ENCODE measurements around the gene CHIA.
A peak's percentile ranks its signal among the peaks of the same experiment; 100 is the strongest.

CHIA gene

DNA sequence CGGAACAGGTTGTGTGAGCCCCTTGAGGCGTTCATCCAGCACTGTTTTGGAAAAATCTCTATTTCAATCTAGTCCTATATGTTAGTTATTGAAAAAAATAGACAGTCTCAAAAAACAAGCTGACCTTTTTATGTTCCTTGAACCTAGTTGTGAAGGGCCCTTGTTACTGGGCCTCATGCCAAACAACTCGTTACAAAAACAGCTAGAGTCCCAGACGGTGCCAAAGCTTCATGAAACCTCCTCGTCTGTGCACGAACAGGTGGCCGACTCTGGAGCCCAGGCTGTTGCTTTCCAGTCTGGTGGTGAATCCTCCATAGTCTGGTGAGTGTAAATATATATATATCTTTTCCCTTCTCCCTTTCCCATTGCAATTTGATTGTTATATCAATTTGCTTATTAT, at the start of gene CHIA:
TSS of gene CHIA (plus strand) at position 222 of the 400 bp plus-strand sequence. CDS start 19,617 bp downstream, outside the sequence.
- DNase-seq (ENCODE audit: low read depth): no peak

DNA sequence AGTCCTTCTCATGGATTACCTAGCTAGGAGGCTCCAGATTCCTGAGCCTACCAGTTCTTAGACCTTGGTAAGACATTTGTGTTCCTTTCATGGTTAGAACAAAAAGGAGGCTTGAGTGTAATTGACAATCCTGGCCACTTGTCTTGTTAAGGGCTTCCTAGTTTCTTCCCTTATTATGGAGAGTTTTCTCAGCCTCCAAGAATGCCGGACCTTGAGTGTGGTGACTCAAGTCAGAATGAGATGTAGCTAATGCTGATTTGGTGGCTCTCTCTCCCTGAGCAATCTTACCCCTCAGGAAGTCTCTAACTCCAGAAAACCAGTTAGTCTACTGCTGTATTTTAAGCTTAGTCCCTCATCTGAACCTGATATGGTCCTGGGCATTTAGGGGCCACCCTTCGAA, 48.9 kb upstream of the CHIA start:
- no peak for DNase-seq (ENCODE audit: low read depth)

DNA sequence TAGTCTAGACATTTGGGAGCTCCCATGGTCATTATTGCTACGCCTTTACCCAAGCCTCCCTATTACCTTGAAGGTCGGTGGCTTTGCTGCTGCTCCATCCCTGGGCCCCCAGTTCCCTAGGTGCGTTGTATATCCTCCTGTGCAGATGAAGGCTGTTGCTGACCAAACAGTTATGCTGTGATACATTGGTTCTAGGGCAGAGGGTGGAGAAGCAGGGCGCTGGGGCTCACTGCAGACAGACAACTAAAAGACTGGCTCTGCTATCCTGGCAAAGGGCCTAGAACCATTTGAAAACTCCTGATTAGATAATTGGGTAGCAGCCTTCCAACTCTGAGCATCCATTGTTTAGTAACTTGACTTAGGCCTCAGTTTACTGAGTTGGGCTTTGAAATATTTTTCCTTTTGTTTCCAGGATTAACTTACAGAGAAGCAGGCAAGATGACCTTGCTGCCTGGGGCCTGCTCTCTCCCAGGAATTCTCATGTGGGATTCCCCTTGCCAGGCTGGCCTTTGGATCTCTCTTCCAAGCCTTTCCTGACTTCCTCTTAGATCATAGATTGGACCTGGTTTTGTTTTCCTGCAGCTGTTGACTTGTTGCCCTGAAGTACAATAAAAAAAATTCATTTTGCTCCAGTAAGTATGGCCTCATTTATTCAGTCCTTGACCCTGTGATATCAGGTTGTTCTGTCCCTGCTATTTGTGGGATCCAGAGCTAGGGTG, 47.7 kb upstream of the CHIA start:
- DNase-seq (ENCODE audit: low read depth): no peak

DNA sequence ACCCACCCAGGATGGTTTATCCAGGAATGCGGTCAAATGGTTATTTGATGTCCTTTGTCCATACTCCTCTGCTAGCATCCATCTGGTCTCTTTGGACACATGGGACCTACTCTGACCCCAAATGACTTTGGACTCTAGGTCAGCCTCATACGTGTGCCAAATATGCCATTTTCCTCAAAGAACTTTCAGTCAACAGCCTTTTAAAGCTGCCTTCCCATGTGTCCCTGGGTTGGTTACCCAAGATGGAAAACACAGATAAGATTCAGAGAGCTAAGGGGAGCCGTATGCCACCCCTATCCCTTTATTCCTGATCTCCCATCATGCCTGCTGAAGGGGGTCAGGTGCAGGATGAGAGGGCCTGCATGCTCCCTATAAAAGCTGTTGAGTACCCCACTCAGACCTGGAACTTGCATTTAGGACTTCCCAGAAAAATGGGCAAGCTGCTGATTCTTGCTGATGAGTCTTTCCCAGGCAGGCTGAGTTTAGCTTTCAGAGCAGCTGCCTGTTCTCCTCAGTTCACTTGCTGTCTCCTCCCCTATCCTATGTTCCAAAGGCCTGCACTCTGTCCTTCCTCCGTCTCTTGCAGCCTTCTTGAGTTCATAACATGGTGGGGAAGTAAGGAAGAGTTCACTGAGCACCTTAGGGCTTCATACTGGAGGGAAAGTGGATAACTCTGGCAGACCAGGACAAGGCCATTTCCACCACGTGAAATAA, 43.4 kb upstream of the CHIA start:
- no peak for DNase-seq (ENCODE audit: low read depth)

DNA sequence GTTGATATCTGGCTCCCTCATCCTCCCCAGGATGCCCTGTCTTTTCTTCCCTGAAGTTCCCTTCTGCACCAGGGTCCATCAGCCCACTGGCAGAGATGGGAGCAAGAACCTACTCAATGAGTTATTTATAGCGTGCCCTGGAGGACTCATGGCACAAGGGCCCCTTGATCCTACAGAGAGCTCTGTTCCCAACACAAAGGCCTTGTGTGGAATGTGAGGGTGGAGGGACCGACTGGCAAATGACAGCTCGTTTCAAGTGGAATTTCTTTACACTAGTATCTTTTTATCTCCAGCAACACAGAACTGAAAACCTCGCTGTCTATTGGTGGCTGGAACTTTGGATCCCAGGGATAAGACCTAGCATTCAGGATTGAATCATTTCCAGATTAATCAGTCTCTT, 40.7 kb upstream of the CHIA start:
- no peak for DNase-seq (ENCODE audit: low read depth)

DNA sequence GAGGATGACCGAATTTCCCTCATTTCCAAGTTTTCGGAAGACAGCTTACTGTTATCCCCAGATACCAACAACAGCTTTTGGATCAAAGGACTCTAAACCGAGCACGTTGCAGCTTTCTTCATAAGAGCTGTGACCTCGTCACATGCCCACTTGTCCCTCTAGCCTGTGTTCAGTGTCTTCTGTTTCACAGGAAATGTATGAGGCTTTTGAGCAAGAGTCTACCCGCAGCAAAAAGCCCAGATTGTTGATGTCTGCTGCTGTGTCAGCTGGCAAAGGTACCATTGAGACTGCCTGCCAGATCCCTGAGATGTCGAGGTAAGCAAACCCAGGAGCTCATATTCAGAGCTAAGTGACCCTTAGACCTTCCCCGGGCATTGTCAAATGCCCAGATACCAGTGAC, 39.1 kb upstream of the CHIA start:
- no peak for DNase-seq (ENCODE audit: low read depth)

DNA sequence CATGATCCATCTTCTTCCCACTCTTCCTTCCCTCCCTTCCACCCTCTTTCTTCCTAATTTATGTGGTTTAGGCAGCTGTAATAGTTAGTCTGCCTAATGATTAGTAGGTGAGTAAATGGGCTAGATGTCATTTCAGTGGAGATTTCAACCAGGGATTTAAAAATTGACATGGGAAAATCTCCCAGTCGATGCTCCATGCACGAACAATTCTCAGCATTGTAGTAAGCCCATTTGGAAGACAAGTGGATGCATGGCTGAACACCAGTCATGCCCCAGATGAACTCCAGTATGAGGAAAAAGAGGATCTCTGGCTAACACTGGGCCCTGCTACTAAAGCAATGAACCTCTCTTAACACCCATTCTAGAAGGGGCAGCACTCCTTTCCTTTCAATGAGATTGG, 37.9 kb upstream of the CHIA start:
- DNase-seq (ENCODE audit: low read depth): no peak

DNA sequence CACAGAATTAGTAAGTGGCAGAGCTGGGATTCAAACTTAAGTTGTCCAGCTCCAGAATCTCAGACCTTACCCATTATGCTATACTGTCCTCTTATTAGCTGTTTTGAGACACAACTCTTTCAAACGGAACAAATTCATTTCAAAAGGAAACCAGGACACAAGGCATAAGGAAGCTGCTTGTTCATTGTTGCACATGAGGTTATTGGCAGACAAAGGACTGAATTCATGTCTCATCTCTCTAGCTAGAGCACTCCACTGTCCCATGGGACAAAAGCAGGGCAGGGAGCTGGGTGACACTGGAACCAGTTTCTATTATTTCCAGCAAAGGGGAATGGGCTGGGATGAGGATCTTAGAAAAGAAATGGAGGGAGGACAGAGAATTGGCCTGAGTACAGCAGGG, 36.8 kb upstream of the CHIA start:
- DNase-seq (ENCODE audit: low read depth): no peak

DNA sequence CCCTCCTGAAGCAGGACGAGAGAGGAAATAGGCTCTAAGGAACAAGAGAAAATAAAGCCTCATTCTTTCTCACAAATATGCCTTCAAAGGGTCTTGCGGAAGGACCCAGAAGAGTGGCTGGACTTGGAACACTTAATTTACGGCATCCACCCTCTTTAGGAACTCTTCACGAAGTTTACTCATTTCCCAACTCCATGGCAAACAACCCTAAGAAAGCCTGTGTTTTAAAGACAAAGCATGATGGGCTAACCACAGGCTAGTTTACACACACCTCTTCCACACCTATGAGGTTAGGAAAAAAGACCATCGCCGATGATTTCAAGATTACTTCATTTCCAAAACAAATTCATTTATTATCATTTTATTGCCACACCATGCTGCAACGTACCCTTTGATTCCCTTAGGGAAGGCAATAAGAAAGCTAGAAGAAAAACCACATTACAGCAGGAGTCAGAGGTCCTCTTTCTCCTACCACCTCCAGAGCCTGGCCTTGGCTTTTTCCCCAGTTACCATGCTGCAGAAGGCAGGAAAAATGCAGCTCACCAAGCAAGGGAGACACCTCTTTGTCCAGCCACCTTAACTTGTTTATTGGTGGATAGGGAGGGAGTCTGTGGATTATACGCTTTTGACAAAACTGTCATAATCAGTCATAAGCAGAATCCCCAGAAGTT, 33.5 kb upstream of the CHIA start:
- DNase-seq (ENCODE audit: low read depth): no peak

DNA sequence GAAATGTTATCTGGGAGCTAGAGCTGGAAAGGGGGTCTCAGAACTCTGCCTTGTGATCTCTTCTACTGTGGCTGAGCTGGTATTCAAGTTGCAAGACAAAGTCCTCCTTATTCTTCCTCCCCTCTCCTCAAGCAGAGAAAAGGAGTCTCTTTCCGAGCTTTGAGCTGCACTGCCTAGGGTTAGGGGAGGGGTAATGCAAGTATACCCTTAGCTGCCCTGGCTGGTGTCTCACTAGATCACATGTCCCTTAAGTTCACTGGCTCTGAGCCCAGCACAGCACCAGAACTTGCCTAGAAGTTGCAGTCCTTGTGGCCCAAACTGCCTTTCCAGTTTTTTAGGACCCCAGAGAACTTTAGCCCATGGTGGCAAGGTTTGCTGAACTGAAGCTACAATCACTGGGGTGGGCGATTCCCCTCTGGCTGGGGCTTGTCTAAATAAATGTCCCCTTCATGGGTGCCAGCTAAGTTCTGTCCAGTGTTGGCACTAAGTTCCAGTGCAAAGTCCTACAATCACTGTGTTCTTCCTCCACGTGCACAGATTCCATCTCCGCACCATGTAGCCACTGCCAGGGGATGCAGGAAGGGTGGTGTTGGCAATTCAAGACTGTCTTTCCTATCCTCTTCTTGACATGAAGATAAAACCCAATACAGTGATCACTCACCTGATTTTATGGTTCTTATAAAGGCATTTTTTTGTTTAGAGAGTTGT, 22.7 kb upstream of the CHIA start:
- DNase-seq (ENCODE audit: low read depth): no peak

DNA sequence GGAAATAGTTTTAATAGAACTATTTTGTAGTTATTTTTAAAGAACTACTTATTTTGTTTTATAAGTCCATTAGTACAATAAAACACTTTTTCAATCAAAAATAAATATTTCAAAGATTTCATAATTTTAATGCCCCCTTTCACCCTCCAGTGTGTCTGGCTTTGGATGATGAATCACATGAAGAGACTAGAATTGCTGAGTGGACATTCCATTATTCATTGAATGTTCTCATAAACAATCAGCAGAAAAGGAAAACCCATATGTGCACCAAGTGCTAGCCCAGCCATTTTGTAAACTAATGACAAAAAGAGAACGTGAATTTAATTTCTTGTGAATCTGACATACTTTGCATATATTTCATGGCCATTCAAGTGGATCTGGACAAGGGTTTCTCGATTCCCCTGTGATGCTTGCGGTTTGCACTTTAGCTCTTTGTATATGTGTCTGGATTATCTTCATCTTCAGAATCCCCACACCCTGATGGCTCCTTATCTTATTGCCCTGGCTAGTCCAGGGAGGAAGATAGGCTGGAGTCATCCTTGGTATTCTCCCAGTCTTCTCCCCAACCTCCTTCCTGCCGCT, 20.7 kb upstream of the CHIA start:
- DNase-seq (ENCODE audit: low read depth): no peak

DNA sequence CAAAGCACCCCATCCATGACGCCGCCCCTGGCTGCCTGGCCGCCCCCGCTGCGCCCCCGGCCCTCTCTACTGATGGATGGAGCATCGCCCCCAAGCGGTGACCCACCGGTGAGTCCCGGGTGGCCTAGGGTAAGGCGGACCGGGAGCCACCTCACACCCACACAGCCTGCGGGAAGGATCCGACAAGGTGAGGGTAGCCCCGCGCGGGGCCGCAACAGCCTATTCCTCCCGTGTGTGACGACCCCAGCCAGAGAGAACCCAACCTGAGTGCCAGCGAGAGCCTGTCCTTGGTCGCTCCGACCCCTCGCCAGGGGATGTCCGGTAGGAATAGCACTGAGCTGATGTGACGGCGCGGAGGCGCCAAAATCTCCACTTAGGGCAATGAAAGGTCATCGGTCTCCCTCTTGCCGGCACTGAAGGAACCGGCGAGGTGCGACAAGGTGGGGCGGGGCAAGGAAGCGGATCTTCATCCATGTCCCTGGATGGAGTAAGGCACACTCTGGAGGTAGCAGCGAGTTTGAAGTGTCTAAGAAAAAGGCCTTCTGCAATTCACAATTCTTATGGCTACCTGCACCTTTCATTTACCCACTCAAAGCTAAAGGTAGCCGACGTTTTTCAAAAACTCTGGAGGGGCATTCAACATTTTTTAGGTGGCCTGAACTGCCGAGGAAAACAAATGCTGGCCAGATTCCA, 19.7 kb upstream of the CHIA start:
- no peak for DNase-seq (ENCODE audit: low read depth)

DNA sequence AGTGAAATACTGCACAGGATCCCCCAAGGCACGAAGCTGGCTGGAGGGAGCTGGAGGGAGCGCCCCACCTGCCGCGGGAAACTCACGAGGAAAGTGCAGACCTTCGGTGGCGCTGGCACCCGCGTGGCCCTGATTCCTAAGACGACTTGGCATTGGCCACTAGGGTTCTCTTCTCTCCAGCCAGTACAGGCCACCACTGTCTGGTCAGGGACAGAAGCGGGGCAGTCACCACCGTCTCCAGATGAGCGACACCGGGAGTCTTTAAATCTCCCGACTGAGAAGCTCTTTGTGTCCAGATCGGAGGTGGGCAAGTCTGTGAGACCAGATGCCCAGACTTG, 19.2 kb upstream of the CHIA start:
- DNase-seq (ENCODE audit: low read depth): no peak

DNA sequence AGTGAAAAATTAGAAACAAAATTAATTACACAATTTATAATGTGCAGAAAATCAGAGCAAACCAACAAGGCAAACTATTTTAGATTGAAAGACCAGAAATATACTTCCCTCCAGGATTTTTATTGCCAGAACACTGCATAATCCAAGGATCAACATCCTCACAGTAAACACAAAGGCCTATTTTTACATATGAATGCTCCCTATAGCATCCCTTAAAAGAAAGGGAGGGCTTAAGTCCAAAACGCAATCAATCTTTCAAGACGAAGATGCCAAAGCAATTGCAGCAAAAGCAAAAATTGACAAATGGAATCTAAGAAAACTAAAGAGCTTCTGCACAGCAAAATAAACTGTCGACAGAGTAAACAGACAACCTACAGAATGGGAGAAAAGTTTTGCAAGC, 18.6 kb upstream of the CHIA start:
- no peak for DNase-seq (ENCODE audit: low read depth)

DNA sequence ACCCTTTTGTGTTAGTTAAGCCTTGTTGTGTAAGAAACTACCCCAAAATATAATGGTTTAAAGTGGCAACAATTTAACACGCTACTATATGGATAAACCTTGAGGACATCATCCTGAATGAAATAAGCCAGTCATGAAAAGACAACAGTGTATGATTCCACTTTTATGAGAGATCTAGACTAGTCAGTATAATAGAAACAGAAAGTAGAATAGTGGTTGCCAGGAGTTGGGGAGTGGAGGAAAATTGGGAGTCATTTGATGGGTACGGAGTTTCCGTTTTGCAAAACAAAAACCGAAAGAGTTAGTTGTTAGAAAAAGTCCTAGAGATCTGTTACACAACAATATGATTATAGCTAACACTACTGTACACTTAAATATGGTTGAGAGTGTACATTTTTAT, 16.0 kb upstream of the CHIA start:
- DNase-seq (ENCODE audit: low read depth): no peak

DNA sequence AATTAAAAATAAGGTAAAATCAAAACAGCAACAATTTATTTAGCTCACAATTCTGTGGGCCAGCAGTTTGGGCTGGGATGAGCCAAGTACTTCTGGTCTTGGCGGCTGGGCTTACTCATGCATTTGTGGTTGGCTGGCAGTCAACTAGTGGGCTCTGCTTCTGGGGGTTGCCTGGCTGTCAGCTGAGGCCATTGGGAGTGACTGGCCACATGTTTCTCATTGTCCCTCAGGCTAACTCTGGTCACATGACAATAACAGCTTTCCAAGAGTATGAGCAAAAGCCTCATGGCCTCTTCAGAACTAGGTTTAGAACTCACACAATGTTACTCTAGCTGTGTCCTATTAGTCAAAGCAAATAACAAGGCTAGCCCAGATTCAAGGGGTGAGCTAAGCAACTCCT, 15.6 kb upstream of the CHIA start:
- DNase-seq (ENCODE audit: low read depth): peak; percentile 71

DNA sequence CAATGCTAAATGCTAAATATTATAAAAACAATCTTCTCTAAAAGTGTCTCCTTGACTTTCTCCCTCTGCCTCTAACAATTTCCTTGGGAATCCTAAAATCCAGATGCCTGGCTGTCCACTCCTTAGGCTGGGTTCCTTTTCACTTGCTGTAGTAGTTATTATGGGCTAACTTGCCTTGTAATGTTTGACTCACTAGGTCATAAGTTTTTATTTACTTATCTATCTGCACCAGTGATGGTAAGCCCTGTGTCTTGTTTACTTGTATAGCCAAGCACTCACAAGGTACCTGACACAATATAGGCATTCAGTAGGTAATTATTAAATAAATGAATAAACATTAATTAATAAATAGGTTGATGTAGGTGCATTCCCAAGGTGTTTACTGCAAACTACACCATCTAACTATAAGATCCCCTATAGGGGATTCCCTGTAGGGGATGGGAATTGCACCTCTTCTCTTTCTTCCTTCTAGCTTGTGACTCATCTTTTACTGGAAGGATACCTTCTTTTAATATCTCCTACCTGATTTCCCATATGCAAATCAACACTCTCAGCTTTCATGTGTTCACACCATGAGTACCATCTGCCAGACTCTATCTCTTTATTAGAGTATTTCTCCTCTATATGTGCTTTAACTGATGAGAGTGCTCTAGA, 14.7 kb upstream of the CHIA start:
- no peak for DNase-seq (ENCODE audit: low read depth)

DNA sequence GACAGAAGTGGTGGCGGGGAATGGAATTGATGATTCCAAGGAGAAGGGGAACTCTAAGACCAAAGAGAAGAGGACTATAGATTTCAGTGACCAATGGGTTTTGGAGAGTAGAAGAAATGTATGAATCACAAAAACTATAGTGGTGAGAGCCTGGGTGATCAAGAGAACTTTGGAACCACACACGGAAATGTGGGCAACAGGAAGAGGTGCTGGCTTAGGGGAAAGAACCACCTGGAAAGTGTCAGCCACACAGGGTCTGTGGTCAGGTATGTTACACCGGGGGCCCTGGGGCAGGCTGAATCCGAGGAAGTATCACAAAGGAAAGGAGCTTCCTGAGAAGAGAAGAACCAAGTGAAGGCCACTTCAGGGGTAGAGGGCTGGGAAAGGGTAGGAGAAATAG, 11.5 kb upstream of the CHIA start:
- DNase-seq (ENCODE audit: low read depth): no peak

DNA sequence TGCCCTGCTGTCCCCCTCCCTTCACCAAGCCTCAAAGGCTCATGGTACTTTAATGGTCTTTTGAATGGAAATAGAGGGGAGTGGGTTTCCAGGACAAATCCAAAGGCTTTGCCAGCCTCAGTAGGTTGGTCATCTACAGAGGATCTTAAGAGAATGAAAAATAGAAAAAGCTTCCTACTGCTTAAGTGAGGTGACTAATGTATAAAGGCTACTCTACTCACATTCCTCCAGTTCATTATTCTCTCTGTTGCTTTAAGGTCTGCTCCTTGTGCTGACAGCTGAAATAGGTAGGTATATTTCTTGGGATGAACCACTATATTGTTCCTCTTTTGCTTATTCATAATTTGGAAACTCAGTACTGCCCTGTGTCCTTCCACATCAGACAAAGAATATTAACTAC, 10.4 kb upstream of the CHIA start:
- no peak for DNase-seq (ENCODE audit: low read depth)

DNA sequence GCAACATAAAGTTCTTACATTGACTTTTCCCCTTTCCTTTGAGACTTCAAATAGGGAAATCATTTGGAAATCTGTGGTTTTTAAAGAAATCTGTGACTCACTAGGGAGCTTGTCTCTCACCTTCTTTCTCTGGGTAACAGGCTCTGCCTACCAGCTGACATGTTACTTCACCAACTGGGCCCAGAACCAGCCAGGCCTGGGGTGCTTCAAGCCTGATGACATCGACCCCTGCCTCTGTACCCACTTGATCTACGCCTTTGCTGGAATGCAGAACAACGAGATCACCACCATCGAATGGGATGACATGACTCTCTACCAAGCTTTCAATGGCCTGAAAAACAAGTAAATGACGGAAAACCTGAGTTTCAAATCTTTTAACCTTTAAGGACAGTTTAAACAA, 9.2 kb upstream of the CHIA start:
- no peak for DNase-seq (ENCODE audit: low read depth)

DNA sequence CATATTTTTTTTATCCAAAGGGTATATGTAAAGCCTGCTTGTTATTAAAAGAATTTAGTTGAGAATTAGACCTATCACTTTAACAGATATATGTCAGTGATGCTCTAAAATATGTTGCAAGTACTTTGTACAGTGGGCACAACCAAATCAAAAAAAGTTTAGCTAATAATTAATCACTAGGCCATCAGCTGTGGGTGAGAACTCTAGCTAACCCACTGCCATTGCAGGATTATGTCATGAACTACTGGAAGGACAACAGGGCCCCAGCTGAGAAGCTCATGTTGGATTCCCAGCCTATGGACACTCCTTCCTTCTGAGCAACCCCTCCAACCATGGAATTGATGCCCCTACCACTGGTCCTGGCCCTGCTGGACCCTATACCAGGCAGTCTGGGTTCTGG, 6.8 kb upstream of the CHIA start:
- no peak for DNase-seq (ENCODE audit: low read depth)
